Astrocyte of the spinal cord (primary cell): Measurements from ENCODE around the gene SP110.

Source experiments
- DNase-seq: peaks from one replicate; pipeline ENCODE4 v3.0.0; 2011; ENCODE audit warnings: low read depth, low spot score
- H3K4me3 ChIP-seq: 2 replicates; pipeline ENCODE4 v1.5.1; 2011; ENCODE audit warnings: low read depth, mild to moderate bottlenecking, low read length, moderate library complexity
- in situ Hi-C: cut with HindIII; loops from 2 replicates; pipeline ENCODE4 v1.10.0; 2017; ENCODE audit warnings: low sequenced_read_pairs
- TF ChIP-seq, protein P1 (sequence below): IDR thresholded peaks from 2 replicates; pipeline ENCODE4 v1.5.1; 2012; ENCODE audit warnings: low read depth, mild to moderate bottlenecking, low read length, inconsistent platforms

SP110 gene

DNA sequence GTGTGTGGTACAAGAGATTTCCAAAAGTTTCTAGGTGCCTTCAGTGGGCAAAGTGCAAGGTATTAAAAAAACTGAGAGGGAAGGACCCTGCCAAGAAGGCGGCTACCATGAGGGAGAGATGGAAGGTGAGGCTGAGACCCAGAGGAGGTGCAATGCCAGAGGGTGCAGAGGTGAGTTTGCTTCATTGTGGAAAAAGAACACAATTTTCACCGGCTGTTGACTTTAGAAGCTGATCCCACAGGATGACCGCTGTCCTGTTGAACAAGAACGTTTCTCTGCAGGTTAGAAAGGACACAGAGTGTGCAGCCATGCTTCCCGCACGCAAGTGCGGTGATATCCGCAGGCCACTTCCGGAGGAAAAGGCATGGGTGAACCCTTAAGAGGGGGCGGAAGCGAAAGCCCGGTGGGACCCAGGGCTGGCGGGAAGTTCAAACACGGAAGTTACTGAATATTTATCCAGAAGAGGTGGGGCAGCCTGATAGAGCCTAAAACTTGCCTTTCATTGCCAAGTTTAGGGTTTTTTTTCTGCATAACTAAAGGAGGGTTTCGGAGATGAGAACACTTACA, 16.6 kb downstream of the SP110 start:
- DNase-seq, result no peak
- in situ Hi-C loops, result no loop called here
- no peak overlapping the region for H3K4me3 ChIP-seq
- TF ChIP-seq, protein P1, sequence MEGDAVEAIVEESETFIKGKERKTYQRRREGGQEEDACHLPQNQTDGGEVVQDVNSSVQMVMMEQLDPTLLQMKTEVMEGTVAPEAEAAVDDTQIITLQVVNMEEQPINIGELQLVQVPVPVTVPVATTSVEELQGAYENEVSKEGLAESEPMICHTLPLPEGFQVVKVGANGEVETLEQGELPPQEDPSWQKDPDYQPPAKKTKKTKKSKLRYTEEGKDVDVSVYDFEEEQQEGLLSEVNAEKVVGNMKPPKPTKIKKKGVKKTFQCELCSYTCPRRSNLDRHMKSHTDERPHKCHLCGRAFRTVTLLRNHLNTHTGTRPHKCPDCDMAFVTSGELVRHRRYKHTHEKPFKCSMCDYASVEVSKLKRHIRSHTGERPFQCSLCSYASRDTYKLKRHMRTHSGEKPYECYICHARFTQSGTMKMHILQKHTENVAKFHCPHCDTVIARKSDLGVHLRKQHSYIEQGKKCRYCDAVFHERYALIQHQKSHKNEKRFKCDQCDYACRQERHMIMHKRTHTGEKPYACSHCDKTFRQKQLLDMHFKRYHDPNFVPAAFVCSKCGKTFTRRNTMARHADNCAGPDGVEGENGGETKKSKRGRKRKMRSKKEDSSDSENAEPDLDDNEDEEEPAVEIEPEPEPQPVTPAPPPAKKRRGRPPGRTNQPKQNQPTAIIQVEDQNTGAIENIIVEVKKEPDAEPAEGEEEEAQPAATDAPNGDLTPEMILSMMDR, result no peak

DNA sequence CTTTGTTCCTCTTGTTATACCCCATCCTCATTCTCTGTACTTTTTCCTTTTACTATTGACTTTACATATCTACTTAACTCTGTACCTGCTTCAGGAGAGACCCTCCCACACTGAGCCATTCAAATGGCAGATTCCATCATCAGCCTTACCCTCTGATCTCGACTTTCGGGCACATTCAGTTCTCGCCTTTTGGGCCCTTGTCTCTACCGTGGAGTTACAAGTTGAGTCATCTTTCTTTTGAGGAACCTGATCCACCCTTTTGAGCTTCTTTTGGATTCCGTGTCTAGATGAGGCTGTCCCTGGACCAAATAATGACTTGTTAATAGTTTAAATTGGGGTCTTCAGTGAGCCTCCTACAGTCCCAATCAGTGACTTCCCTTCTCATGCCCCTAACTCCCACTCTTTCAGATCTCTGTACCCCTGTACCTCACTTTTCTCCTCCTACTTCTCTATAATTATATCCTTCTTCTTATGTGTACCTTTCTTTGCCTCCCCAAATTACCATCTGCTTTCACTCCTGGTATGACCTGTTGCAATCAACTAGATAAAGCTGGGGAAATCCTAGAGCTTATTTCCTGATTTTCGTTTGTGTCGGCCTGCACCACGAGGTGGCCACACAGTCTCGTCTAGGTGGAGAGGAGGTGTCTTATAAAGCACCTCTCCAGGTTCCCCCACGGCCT, 17.2 kb downstream of the SP110 start:
- no peak for DNase-seq
- in situ Hi-C loops, result no loop called here
- no peak overlapping the region for H3K4me3 ChIP-seq
- TF ChIP-seq, protein P1, result no peak

DNA sequence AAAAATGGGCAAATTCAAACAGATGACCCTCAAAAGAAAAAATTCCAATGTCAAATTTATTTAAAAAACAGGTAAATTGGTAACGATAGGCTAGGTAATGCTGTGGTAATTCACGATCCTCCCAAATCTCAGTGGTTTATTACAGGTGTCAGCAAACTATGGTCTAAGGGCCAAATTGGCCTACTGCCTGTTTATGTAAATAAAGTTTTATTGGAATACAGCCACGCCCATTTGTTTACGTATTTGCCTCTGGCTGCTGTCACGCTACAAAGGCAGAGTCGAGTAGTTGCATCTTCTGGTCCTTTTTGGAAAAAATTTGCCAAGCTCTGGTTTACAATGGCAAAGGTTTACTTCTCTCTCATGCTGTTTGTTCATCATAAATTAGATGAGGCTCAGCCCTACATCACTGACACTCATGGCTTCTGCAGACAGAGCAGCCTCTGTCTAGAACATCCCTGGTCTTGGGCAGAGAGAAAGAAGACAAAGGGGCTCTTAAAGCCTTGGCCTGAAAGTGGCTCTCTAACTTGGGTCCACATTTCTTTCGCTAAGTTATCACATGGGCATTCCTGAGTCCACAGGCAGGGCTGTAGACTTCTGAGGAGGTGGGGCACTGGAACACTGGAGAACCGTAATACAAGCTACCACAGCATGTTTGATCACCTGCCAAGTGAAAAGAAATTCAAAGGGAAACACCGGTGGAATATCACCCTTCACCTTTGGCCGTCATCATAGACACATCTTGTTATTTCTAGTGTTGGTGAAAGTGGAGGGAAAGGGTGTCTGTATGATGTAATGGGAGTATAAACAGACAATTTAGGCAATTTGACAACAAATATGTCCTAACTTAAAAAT, 34.8 kb downstream of the SP110 start:
- H3K4me3 ChIP-seq, result no peak overlapping the region
- TF ChIP-seq, protein P1, result no peak
- peak; percentile 63 for DNase-seq
- in situ Hi-C loops, result no loop called here

DNA sequence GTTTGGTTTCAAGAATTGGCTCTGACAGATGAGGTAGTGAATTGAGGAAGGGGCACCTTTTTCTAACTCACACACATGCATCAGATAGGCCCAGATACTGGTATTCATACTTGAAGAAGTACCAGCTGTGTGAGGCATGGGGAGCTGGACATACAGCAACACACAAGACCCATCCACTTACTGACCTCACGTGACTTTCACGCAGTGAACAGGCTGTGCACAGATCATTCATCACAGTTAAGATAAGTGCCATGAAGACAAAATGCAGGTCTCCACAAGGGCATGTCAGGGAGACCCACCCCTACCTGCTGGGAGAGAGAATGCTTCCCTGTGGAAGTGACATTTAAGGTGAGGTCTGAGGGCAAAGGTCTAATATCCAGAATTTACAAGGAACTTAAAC, 38.6 kb downstream of the SP110 start:
- in situ Hi-C loops, result no loop called here
- H3K4me3 ChIP-seq, result no peak overlapping the region
- TF ChIP-seq, protein P1, result no peak
- no peak for DNase-seq

GRCh38 chr2:230179907-230180306, 39.9 kb downstream of the SP110 start:
- H3K4me3 ChIP-seq, result no peak overlapping the region
- no peak for DNase-seq
- in situ Hi-C loops, result no loop called here
- TF ChIP-seq, protein P1, result no peak

DNA sequence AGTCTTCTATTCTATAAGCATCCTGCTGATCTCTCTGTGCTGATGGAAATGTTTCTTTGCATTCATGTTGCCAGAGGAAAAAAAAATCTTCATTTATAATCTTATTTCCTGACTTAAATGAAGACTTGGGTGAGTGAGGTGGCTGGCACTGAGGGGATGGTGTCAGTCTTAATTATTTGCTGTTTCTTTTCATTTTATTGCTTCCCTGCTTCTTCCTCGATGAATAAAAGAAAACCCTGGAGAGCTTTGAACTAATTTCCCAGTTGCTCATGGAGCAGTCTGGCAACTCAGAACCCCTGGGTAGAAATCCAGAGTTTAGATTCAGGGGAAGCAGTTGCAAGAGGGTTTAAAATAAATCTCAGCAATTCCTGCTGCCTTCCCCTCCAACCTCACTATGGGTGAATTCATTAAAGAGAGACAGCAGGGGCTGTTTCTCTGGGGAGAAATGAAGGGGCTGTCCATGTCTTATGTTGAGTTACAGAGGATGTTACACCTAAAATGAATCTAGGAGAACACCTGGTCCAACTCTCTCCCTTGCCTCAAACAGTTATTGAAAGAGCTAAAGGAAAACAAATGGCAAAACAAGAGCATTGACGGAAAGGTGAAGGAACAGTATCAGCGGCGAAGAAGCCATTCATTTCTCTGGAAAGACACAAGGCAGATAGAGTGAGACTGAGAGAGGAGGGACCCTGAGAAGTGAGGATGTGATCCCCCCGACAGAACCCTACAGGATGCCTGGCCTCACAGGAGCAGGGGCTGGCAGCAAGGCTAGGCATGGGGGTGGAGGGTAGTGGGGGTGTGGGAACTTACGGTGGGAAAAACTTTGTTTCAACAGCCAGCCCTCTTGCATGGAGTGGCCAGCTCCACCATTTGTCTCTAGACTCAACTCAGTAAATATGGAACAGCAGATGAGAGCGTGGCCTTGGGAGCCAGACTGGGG, 41.0 kb downstream of the SP110 start:
- DNase-seq, result no peak
- H3K4me3 ChIP-seq, result no peak overlapping the region
- in situ Hi-C loops, result no loop called here
- TF ChIP-seq, protein P1, result no peak
